Esophagus squamous epithelium (tissue), 4 donors: ENCODE results near the gene FAM184B.

Source experiments
- POLR2A ChIP-seq, 4 donors: fragments of 450-650 bp; IDR thresholded peaks; one replicate each; pipeline ENCODE4 v1.6.1; 2017; ENCODE audit warnings: antibody characterized with exemption in 4 of 4, mild to moderate bottlenecking in 4 of 4, moderate library complexity in 3 of 4
- TF ChIP-seq, protein P1 (sequence below), 6 experiments: fragments of 450-650 bp in 4 of 6; fragments of 200-600 bp in 2 of 6; sonication (generic) in 2 of 6; IDR thresholded peaks; one replicate each; pipeline ENCODE4 v1.5.1; 2016 to 2019; ENCODE audit warnings: antibody characterized with exemption in 6 of 6, mild to moderate bottlenecking in 4 of 6, moderate library complexity in 4 of 6

DNA sequence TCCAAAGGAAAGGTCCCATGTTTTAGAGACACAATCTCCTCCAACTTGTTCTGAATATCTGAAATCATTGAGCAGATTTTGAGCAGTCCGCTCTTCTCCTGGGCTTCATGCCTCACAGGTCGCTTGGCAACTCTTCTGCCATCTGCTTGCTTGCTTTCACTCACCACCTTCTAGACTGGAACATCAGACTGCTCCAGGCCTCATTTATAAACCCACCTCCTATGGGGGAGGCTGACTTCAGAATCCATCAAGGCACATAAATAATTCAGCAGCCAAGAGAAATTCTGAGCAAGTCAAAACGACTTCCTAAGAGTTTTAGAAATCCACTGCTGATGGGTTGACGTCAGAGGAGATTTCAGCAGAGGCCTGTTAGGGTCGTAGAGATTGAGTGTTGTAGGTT is 64.1 kb downstream of the FAM184B start:
- TF ChIP-seq, protein P1, sequence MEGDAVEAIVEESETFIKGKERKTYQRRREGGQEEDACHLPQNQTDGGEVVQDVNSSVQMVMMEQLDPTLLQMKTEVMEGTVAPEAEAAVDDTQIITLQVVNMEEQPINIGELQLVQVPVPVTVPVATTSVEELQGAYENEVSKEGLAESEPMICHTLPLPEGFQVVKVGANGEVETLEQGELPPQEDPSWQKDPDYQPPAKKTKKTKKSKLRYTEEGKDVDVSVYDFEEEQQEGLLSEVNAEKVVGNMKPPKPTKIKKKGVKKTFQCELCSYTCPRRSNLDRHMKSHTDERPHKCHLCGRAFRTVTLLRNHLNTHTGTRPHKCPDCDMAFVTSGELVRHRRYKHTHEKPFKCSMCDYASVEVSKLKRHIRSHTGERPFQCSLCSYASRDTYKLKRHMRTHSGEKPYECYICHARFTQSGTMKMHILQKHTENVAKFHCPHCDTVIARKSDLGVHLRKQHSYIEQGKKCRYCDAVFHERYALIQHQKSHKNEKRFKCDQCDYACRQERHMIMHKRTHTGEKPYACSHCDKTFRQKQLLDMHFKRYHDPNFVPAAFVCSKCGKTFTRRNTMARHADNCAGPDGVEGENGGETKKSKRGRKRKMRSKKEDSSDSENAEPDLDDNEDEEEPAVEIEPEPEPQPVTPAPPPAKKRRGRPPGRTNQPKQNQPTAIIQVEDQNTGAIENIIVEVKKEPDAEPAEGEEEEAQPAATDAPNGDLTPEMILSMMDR (IDR thresholded peaks at IDR 0.05) = no peak
- no peak for TF ChIP-seq POLR2A (IDR thresholded peaks at IDR 0.05)
